Activated naive CD4-positive, alpha-beta T cell treated with anti-CD3 and anti-CD28 coated beads for 36 hours (primary cell): Measurements from ENCODE around the gene OSCP1. TPM values are rescaled to one million over a fixed set of nuclear protein-coding genes. Genes with fewer than 3 reads are reported as not detected.

Source experiments
- CTCF ChIA-PET: fragments of 350-600 bp; sonication (Branson Sonifier 250); formaldehyde crosslinking; loops from one replicate; lab custom pipeline; 2021; ENCODE audit warnings: antibody characterized with exemption; lab: Charles Lee
- DNase-seq: peaks from one replicate; pipeline ENCODE4 v3.0.0-alpha.2; 2020
- H3K27ac Mint-ChIP-seq: one replicate; pipeline ENCODE4 v1.8.0; 2021; ENCODE audit warnings: mild to moderate bottlenecking, mixed read lengths
- H3K27me3 Mint-ChIP-seq: one replicate; pipeline ENCODE4 v1.8.0; 2021; ENCODE audit warnings: low read depth, mixed read lengths
- H3K36me3 Mint-ChIP-seq: one replicate; pipeline ENCODE4 v1.8.0; 2021; ENCODE audit warnings: low read depth, mixed read lengths
- H3K4me1 Mint-ChIP-seq: one replicate; pipeline ENCODE4 v1.8.0; 2021; ENCODE audit warnings: low read depth, mixed read lengths
- H3K4me3 Mint-ChIP-seq: one replicate; pipeline ENCODE4 v1.8.0; 2021; ENCODE audit warnings: mild to moderate bottlenecking, moderate library complexity, mixed read lengths
- H3K9me3 Mint-ChIP-seq: one replicate; pipeline ENCODE4 v1.8.0; 2021; ENCODE audit warnings: mixed read lengths
- intact Hi-C: fragments of 100-400 bp; cut with micrococcal nuclease; formaldehyde crosslinking; loops from one replicate; pipeline ENCODE4 v1.15.1; 2023
- total RNA-seq, 2 experiments: library from RNA; stranded (reverse); gene quantifications; one replicate each; pipeline ENCODE4 v1.2.3, GENCODE V29; 2021

OSCP1 gene
- total RNA-seq, 2 experiments from 2014 or later = 2.2 to 2.6 TPM

DNA sequence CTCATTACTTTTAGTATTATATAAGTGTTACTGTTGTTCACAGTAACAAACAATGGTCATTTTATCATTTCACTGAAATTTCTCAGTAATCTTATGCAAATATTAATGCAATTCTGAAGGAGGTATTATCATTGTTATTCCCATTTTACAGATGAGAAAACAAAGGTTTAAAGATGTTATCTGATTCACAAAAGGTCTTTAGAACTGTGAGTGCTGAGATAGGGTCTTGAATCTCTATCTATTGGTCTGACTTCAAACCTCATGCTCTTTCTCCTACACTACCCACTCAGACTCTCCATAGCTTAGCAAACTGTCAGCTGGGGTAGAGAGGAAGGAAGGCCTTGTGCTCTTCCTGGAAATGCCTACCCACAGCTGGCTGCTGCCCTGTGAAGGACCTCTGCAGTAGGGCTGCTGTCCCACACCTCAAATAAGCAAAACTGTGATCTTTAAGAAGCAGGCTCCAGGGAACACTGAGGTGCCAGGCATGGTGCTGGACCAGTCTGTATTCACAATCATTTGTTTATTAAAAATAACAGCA, 6.2 kb upstream of the OSCP1 start:
- H3K36me3 Mint-ChIP-seq = peaks cover 37% of the 10 kb centered on the region
- H3K4me3 Mint-ChIP-seq = no peak overlapping the region
- H3K9me3 Mint-ChIP-seq = no peaks in the 10 kb centered on the region
- intact Hi-C loops = loop anchor here (5.0 kb wide), 1 partner anchor 69 kb away; the partner anchor contains the start of gene STK40
- peaks cover 33% of the 10 kb centered on the region for H3K4me1 Mint-ChIP-seq
- CTCF ChIA-PET = no interaction called here
- no peaks in the 10 kb centered on the region for H3K27me3 Mint-ChIP-seq
- no peak overlapping the region for H3K27ac Mint-ChIP-seq
- no peak for DNase-seq

DNA sequence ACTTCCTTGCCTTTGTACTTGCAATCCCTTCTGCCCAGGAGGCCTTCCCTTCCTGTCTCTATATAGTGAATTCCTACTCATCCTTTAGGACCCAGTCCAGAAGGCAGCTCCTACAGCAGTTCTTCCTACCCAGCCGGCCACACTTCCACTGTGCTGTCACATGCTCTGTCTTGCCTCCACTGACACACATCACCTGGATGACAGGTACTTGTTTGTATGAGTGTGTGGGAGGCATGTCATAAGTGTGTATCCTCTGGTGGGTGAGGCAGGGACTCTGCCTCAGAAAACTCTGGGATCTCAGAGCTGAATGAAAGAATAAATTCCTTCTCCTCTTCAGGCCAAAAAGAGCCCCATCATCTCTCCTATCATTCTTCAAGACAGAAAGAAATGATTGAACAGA, 5.1 kb upstream of the OSCP1 start:
- Mint-ChIP-seq H3K4me1 (peaks cover 33% of the 10 kb centered on the region), H3K27ac (peak overlapping the region; percentile 1), H3K27me3 (no peaks in the 10 kb centered on the region), H3K9me3 (no peaks in the 10 kb centered on the region), H3K36me3 (peaks cover 27% of the 10 kb centered on the region), H3K4me3 (no peak overlapping the region)
- intact Hi-C loops = loop anchor here (5.0 kb wide), 1 partner anchor 68 kb away; the partner anchor contains the start of gene STK40
- CTCF ChIA-PET = no interaction called here
- no peak for DNase-seq

DNA sequence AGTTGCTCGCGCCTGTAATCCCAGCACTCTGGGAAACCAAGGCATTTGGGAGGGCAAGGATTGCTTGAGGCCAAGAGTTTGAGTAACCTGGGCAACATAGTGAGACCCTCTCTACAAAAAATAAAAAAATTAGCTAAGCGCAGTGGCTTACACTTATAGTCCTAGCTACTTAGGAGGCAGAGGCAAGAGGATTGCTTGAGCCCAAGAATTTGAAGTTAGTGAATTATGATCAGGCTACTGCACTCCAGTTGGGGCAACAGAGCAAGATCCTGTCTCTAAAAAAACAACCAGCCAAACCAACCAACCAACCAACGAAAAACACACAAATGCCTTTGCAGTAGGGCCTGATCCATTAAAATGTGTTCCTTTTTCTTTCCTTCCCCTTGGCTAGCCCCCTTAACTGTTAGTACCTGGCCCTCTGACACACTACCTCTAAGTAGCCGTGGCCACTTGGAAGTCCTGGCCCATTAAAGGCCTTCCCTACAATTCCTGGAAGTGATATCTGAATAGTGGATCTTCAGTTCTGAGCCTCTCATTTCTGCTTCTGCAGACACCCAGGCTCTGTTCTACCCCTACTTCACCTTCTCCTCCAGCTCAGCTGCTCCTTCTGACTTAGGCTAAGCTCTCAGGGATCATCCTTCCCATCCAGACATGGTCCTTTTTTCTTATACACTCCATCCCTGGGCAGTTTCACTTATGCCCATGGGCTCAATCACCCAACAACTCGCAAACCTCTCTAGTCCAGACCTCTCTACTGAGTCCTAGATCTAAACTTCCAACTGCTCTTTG, 3.5 kb upstream of the OSCP1 start:
- intact Hi-C loops = no loop called here
- no peak overlapping the region for H3K4me3 Mint-ChIP-seq
- H3K4me1 Mint-ChIP-seq = peaks cover 28% of the 10 kb centered on the region
- H3K27ac Mint-ChIP-seq = no peak overlapping the region
- H3K9me3 Mint-ChIP-seq = no peaks in the 10 kb centered on the region
- CTCF ChIA-PET = interaction anchor here (0.5 to 0.8 kb wide), 2 partner anchors 10 to 63 kb away, joined by 3 read pairs; no protein-coding TSS in a partner anchor
- no peaks in the 10 kb centered on the region for H3K27me3 Mint-ChIP-seq
- peaks cover 20% of the 10 kb centered on the region for H3K36me3 Mint-ChIP-seq
- DNase-seq = no peak

DNA sequence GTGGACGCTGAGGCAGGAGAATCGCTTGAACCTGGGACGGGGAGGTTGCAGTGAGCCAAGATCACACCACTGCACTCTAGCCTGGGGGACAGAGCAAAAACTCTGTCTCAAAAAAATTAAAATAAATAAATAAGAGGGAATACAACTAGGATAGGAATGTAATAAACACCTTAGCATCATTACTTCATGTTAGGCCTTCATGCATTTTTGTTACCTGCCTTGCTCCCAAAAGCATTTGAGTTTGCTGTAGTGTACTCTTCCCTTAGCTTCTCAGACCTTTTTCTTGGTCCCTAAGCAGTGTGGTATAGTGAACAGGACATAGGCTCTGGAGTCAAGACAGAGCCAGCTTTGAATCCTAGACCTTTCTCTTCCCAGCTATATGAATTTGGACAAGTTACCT, 2.8 kb upstream of the OSCP1 start:
- Mint-ChIP-seq H3K27me3 (no peaks in the 10 kb centered on the region), H3K36me3 (peaks cover 15% of the 10 kb centered on the region), H3K9me3 (no peaks in the 10 kb centered on the region), H3K4me3 (no peak overlapping the region), H3K4me1 (peaks cover 21% of the 10 kb centered on the region), H3K27ac (no peak overlapping the region)
- CTCF ChIA-PET = interaction anchor here (0.8 kb wide), 1 partner anchor 64 kb away, joined by 3 read pairs; no protein-coding TSS in a partner anchor
- DNase-seq = no peak
- intact Hi-C loops = no loop called here

DNA sequence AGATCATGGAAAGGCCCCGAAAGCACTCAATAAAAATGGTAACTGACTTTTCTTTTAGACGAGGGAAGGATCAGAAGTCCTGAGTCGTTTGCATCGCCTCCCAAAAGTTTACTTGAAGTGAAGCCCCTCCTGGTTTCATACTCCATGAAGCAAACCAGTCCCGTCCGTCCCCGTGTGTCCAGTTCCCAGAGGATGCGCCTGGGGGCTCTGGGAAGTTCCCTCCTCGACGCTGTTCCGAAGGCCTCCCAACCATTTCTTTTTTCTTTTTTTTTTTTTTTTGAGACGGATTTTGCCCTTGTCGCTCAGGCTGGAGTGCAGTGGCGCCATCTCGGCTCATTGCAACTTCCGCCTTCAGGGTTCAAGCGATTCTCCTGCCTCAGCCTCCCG, 661 bp upstream of the OSCP1 start:
- Mint-ChIP-seq H3K4me1 (peaks cover 17% of the 10 kb centered on the region), H3K4me3 (peak overlapping the region; percentile 90), H3K27me3 (no peaks in the 10 kb centered on the region), H3K27ac (no peak overlapping the region), H3K9me3 (no peaks in the 10 kb centered on the region), H3K36me3 (peaks cover 1% of the 10 kb centered on the region)
- intact Hi-C loops = loop anchor here (1.0 kb wide), 2 partner anchors 13 to 227 kb away; partner anchors contain the start of genes MRPS15 and THRAP3
- no peak for DNase-seq
- CTCF ChIA-PET = interaction anchor here (1.2 kb wide), 1 partner anchor 83 kb away, joined by 3 read pairs; no protein-coding TSS in a partner anchor

DNA sequence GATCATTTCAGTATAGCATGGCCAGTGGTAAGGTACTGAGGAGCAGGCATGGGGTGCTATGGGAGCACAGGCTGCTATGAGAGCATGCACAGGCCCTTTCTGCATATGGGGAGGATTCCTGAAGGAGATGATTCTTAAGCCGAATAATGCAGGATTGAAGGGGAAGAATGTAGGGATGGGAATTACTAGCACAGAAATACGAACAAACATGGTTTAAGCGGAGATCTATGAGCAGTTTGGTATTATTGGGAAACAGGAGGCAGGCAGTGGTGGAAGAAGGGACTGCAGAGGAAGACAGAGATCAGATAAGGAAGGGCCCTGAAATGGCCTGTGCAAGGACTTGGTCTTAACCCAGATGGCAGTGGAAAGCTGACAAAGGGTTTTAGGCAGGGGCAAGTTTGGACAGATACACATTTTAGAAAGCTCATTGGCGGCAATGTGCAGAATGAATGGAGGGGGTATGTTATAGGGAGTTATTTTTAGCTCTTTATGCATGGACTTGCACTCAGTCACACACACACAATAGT, 1.7 kb downstream of the OSCP1 start:
- H3K27me3 Mint-ChIP-seq = no peaks in the 10 kb centered on the region
- H3K4me3 Mint-ChIP-seq = no peak overlapping the region
- DNase-seq = no peak
- peaks cover 17% of the 10 kb centered on the region for H3K4me1 Mint-ChIP-seq
- H3K27ac Mint-ChIP-seq = no peak overlapping the region
- intact Hi-C loops = no loop called here
- CTCF ChIA-PET = no interaction called here
- no peaks in the 10 kb centered on the region for H3K9me3 Mint-ChIP-seq
- no peaks in the 10 kb centered on the region for H3K36me3 Mint-ChIP-seq

DNA sequence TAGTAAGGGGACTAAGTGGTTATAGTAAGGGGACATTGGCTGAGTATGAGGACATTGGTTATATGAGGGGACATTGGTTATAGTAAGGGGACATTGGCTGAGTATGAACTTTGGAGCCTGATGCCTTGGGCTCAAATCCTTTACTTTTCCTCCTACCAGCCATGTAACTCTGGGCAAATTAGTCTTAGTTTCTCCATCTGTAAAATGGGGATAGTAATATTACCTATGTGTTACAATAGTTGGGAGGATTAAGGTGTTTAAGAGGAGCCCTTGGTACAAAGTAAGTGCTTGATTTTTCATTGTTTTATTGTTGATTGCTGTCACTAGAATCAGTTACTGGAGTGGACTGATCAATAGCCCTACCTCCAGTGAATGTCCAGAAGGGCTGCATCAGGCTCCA, 2.8 kb downstream of the OSCP1 start:
- CTCF ChIA-PET = interaction anchor here (1.0 kb wide), 1 partner anchor 26 kb away, joined by 3 read pairs; no protein-coding TSS in a partner anchor
- Mint-ChIP-seq H3K27me3 (no peaks in the 10 kb centered on the region), H3K9me3 (no peaks in the 10 kb centered on the region), H3K4me3 (no peak overlapping the region), H3K4me1 (peaks cover 17% of the 10 kb centered on the region), H3K36me3 (no peaks in the 10 kb centered on the region), H3K27ac (no peak overlapping the region)
- no peak for DNase-seq
- intact Hi-C loops = no loop called here

DNA sequence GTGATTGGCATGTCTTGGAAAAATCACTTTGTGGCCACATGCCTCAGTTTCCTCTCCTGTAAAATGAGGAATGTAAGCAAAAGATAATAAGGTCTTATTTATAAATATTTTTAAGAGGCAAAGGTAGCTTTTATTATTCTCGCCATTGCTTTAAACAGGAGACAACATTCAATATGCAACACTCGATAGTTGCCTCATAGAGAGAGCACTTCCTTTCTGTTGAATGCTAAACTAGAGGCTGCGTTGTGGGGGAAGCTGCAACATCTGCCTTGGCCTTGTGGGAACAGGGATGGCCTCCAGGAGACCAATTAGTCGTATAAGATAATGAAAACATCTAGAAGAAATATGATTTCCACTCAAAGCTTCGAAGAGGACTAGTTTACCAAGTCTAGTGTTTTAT, 3.5 kb downstream of the OSCP1 start:
- H3K27ac Mint-ChIP-seq = no peak overlapping the region
- H3K9me3 Mint-ChIP-seq = no peaks in the 10 kb centered on the region
- H3K36me3 Mint-ChIP-seq = no peaks in the 10 kb centered on the region
- H3K27me3 Mint-ChIP-seq = no peaks in the 10 kb centered on the region
- CTCF ChIA-PET = interaction anchor here (0.6 to 1.2 kb wide), 6 partner anchors 17 to 1012 kb away, joined by 3 to 5 read pairs (median 3); partner anchors contain the start of gene MRPS15
- DNase-seq = no peak
- intact Hi-C loops = no loop called here
- H3K4me3 Mint-ChIP-seq = no peak overlapping the region
- peaks cover 17% of the 10 kb centered on the region for H3K4me1 Mint-ChIP-seq

DNA sequence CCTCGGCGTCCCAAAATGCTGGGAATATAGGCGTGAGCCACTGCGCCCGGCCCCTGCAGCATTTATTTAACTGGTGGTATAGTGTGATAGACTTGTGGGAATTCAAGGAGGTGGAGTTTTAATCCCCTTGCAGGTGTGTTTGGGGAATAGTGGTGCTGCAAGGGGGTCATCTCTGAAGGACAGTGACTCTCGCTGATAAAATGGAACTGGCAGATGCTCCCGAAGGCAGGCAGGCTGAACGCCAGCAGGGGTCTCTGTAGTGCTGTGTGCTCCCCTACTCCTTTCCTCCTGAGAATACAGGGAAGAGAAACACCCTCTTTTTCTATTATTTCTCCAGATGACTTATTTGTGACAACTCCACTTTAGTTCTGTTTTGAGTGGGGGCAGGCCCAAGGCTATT, 4.0 kb downstream of the OSCP1 start:
- H3K36me3 Mint-ChIP-seq = no peaks in the 10 kb centered on the region
- DNase-seq = peak; percentile 58
- intact Hi-C loops = no loop called here
- CTCF ChIA-PET = interaction anchor here (0.6 to 1.2 kb wide), 6 partner anchors 18 to 1013 kb away, joined by 3 to 5 read pairs (median 3); partner anchors contain the start of gene MRPS15
- H3K9me3 Mint-ChIP-seq = no peaks in the 10 kb centered on the region
- H3K4me1 Mint-ChIP-seq = peaks cover 12% of the 10 kb centered on the region
- H3K27me3 Mint-ChIP-seq = no peaks in the 10 kb centered on the region
- H3K4me3 Mint-ChIP-seq = no peak overlapping the region
- no peak overlapping the region for H3K27ac Mint-ChIP-seq

DNA sequence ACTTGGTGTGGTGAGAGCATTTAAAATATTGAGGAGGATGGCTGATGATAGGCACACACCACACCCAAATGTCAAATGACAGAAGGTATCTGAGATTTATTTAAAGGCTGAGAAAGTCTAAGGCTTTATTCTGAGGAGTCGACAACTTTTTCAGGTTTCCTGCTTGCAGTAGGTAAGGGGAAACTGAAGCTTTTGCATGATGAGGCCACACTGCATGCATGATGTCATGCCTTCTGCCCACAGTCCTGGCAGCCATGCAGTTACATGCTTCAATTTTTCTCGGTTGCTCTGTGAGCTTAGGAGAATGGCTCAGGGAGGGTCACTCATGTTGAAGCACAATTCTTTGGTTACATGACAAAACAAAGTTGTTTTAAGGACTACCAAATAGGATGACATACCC, 7.0 kb downstream of the OSCP1 start:
- no peak for DNase-seq
- Mint-ChIP-seq H3K27ac (no peak overlapping the region), H3K9me3 (no peaks in the 10 kb centered on the region), H3K4me3 (no peak overlapping the region), H3K4me1 (peaks cover 4% of the 10 kb centered on the region), H3K36me3 (no peaks in the 10 kb centered on the region), H3K27me3 (no peaks in the 10 kb centered on the region)
- intact Hi-C loops = no loop called here
- CTCF ChIA-PET = interaction anchor here (0.6 to 0.7 kb wide), 2 partner anchors 10 to 965 kb away, joined by 3 read pairs; no protein-coding TSS in a partner anchor

DNA sequence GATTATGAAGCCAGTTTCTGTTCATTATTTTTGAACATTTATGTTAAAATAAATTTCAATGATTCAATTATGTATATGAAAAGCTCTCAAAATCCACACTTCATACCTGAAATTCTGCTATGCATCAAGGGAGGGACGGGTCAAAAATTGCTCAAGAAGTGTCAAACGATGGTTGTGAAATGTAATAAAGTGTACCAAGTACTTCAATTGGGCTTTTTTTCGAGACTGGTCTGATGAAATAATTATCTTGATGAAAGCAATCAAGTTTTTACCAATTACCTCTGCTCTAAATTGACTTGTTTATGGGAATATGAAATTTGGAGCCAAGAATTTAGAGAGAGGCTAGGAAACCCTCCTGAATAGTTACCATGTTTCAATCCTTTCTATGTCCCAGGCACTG, 7.9 kb downstream of the OSCP1 start:
- H3K27me3 Mint-ChIP-seq = no peaks in the 10 kb centered on the region
- intact Hi-C loops = no loop called here
- no peaks in the 10 kb centered on the region for H3K9me3 Mint-ChIP-seq
- CTCF ChIA-PET = interaction anchor here (1.0 to 1.1 kb wide), 2 partner anchors 9 to 73 kb away, joined by 3 to 7 read pairs; no protein-coding TSS in a partner anchor
- H3K36me3 Mint-ChIP-seq = no peaks in the 10 kb centered on the region
- DNase-seq = no peak
- no peak overlapping the region for H3K27ac Mint-ChIP-seq
- no peak overlapping the region for H3K4me3 Mint-ChIP-seq
- H3K4me1 Mint-ChIP-seq = peaks cover 4% of the 10 kb centered on the region

DNA sequence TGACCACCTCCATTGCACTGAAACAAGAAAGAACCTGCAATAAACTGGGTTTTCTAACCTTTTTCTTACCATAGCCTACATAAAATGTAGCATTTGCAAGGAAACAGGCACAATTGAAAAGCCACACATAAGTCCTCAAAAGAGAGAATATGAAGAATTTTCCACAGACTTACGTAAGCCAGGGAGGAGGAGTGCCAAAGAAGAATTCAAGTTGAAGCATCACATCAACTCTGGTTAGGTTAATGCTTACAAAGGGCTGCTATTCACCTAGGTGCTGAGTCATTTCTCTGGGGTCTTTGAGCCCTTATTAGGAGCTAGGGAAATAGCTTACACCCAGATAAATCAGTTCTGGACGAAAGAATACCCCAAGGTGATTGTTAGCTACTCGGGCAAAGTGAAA, 9.6 kb downstream of the OSCP1 start:
- Mint-ChIP-seq H3K4me3 (no peak overlapping the region), H3K9me3 (no peaks in the 10 kb centered on the region), H3K27me3 (no peaks in the 10 kb centered on the region), H3K4me1 (no peaks in the 10 kb centered on the region), H3K36me3 (no peaks in the 10 kb centered on the region), H3K27ac (no peak overlapping the region)
- intact Hi-C loops = no loop called here
- no peak for DNase-seq
- CTCF ChIA-PET = interaction anchor here (0.6 kb wide), 1 partner anchor 59 kb away, joined by 4 read pairs; no protein-coding TSS in a partner anchor
